Activated T-helper 17 cell treated with anti-CD3 and anti-CD28 coated beads, Interleukin-2, amount 50 U/mL, for 72 hours (primary cell): ENCODE data around the gene MAGEB3. TPM values are rescaled to one million over a fixed set of nuclear protein-coding genes. Genes with fewer than 3 reads are reported as not detected.
"Not testable (repeated sequence)": the region's sequence is repeated elsewhere in the genome, so short reads cannot be mapped to it uniquely, and the experiment has no call there.

Experiments
- ATAC-seq: fragments of 150-1000 bp; cut with Tn5 transposase; replicated peaks from 2 replicates; pipeline ENCODE4 v1.10.0; 2021; ENCODE audit warnings: mild to moderate bottlenecking, moderate library complexity
- H3K27ac Mint-ChIP-seq: one replicate; pipeline ENCODE4 v1.8.0; 2022; ENCODE audit warnings: mixed read lengths
- H3K27me3 Mint-ChIP-seq: one replicate; pipeline ENCODE4 v1.8.0; 2022; ENCODE audit warnings: mixed read lengths
- H3K36me3 Mint-ChIP-seq: one replicate; pipeline ENCODE4 v1.8.0; 2022; ENCODE audit warnings: low read depth, mild to moderate bottlenecking, mixed read lengths
- H3K4me1 Mint-ChIP-seq: one replicate; pipeline ENCODE4 v1.8.0; 2022; ENCODE audit warnings: mixed read lengths
- H3K4me3 Mint-ChIP-seq: one replicate; pipeline ENCODE4 v1.8.0; 2022; ENCODE audit warnings: mild to moderate bottlenecking, mixed read lengths
- H3K9me3 Mint-ChIP-seq: one replicate; pipeline ENCODE4 v1.8.0; 2022; ENCODE audit warnings: mixed read lengths
- total RNA-seq, 2 donors: library from RNA; stranded (reverse); gene quantifications; one replicate each; pipeline ENCODE4 v1.2.3, GENCODE V29; 2022

Gene MAGEB3, protein sequence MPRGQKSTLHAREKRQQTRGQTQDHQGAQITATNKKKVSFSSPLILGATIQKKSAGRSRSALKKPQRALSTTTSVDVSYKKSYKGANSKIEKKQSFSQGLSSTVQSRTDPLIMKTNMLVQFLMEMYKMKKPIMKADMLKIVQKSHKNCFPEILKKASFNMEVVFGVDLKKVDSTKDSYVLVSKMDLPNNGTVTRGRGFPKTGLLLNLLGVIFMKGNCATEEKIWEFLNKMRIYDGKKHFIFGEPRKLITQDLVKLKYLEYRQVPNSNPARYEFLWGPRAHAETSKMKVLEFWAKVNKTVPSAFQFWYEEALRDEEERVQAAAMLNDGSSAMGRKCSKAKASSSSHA
- not detected for total RNA-seq

DNA sequence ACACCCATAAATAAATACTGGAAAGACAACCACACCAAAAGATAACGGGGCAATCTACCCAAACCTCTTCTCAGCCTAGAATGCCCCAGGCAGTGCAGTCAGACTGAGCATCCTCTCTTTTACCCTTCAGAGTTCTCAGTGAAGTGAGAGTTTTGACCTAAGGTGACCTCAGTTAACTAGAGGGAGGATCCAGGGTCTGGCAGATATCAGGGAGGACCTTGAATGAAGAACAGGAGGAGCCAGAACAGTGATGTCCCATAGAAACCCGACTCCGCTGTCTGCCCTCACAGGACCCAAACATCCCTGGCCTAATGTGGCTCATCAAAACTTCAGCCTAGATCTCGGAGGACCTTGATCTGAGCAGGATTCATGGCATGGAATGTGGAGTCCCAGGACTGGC is at the start of gene MAGEB3:
MAGEB3 (plus strand) TSS at position 263 of the 400 bp plus-strand sequence. CDS start 5,268 bp downstream, outside the sequence.
- H3K27me3 Mint-ChIP-seq = no peaks in the 10 kb centered on the region
- no peak for ATAC-seq
- H3K4me1 Mint-ChIP-seq = no peaks in the 10 kb centered on the region
- no peak within 1 kb of the TSS for H3K27ac Mint-ChIP-seq
- H3K36me3 Mint-ChIP-seq = no peaks in the 10 kb centered on the region
- H3K9me3 Mint-ChIP-seq = no peaks in the 10 kb centered on the region
- H3K4me3 Mint-ChIP-seq = no peak within 1 kb of the TSS

DNA sequence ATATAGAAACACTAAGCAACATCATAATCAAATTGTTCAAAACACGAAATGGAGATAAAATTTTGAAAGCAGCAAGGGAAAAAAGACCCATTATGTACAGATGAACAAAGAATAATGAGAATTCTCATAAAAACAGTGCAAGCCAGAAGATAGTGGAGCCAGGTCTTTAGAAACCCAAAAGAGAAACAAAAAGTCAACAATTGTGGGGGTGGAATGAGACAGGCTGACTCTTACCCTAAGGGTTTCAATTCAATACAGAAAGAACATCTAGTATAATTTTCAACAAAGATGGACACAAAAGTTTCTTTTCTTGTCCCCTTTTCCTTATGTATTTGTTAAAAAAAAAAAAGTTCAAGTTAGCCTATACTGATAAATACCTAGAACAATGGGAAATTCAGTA is 49.1 kb upstream of the MAGEB3 start:
- no peak for ATAC-seq
- H3K4me3 Mint-ChIP-seq = no peak overlapping the region
- H3K9me3 Mint-ChIP-seq = no peaks in the 10 kb centered on the region

DNA sequence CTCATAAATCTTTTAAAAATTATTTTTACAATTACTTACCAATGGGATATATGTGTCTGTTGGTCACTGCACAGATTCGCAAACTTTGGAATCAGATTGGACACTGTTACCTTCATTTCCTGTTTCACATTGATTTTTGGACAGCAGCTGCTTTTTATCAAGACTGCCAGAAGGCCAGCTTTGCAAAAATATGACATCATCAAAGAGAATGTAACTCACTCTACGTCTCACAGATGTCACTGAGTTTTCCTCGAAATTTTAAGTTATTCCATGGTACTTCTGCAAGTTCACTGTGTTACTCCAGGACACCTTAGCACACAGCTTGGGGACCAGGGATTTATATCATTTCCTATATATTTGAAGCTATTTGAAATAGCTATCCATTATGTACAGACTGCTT is 46.9 kb upstream of the MAGEB3 start:
- Mint-ChIP-seq H3K36me3 (no peaks in the 10 kb centered on the region), H3K4me3 (no peak overlapping the region)
- ATAC-seq = no peak

More for the DNA sequence above, 49.1 kb upstream of the MAGEB3 start:
- Mint-ChIP-seq H3K27ac (no peak overlapping the region), H3K4me1 (no peaks in the 10 kb centered on the region), H3K27me3 (peaks cover 3% of the 10 kb centered on the region), H3K36me3 (no peaks in the 10 kb centered on the region)

DNA sequence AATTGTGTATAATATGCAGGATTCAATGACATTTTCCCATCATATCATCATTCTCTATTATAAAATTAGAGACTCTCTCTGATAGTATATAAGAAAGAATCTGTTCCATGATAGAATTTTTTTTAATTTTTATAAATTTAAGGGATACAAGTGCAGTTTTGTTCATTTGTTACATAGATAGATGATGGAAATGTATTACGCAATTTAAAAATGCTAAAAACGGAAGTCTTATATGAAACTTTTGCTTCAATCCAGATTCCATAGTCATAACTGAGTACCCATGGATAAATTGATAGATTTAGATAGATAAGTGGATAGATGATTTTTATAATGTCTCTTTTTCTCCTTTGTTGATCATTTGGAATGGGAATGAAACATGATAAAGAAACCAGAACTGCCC is 40.0 kb upstream of the MAGEB3 start:
- no peak for ATAC-seq
- H3K4me3 Mint-ChIP-seq = no peak overlapping the region
- no peaks in the 10 kb centered on the region for H3K4me1 Mint-ChIP-seq
- H3K27me3 Mint-ChIP-seq = no peaks in the 10 kb centered on the region
- H3K27ac Mint-ChIP-seq = no peak overlapping the region
- no peaks in the 10 kb centered on the region for H3K9me3 Mint-ChIP-seq
- no peaks in the 10 kb centered on the region for H3K36me3 Mint-ChIP-seq

More for the DNA sequence above, 46.9 kb upstream of the MAGEB3 start:
- Mint-ChIP-seq H3K9me3 (no peaks in the 10 kb centered on the region), H3K4me1 (no peaks in the 10 kb centered on the region), H3K27me3 (peaks cover 3% of the 10 kb centered on the region), H3K27ac (no peak overlapping the region)

DNA sequence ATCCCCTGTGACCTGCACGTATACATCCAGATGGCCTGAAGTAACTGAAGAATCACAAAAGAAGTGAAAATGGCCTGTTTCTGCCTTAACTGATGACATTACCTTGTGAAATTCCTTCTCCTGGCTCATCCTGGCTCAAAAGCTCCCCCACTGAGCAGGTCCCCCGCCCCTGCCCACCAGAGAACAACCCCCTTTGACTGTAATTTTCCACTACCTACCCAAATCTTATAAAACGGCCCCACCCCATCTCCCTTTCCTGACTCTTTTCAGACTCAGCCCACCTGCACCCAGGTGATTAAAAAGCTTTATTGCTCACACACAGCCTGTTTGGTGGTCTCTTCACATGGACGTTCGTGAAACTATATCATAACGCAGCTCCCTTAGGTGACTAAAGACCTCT is 36.5 kb upstream of the MAGEB3 start:
- H3K4me3 Mint-ChIP-seq, ATAC-seq, H3K27ac Mint-ChIP-seq, H3K27me3 Mint-ChIP-seq, H3K36me3 Mint-ChIP-seq, H3K9me3 Mint-ChIP-seq, H3K4me1 Mint-ChIP-seq: not testable (repeated sequence)

DNA sequence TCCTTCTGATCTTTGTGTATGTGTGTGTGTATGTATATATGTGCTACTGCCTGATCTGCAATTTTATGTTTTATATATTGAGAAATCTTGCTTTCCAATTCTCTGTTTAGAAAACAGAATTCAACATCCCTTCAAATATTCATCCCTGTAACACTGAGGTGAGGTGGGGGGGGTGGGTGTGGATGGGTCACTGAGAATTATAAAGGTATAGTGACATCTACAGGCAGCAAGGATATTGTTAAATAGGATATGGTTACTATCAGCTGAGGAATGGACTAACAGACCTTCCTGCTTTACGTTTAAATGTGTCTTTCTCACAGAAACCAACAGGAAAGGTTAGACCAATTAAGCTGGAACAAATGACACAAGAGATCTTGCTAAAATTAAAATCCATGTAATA is 34.1 kb upstream of the MAGEB3 start:
- no peak overlapping the region for H3K27ac Mint-ChIP-seq
- no peaks in the 10 kb centered on the region for H3K4me1 Mint-ChIP-seq
- no peaks in the 10 kb centered on the region for H3K36me3 Mint-ChIP-seq
- no peaks in the 10 kb centered on the region for H3K9me3 Mint-ChIP-seq
- H3K4me3 Mint-ChIP-seq = no peak overlapping the region
- no peak for ATAC-seq
- no peaks in the 10 kb centered on the region for H3K27me3 Mint-ChIP-seq

DNA sequence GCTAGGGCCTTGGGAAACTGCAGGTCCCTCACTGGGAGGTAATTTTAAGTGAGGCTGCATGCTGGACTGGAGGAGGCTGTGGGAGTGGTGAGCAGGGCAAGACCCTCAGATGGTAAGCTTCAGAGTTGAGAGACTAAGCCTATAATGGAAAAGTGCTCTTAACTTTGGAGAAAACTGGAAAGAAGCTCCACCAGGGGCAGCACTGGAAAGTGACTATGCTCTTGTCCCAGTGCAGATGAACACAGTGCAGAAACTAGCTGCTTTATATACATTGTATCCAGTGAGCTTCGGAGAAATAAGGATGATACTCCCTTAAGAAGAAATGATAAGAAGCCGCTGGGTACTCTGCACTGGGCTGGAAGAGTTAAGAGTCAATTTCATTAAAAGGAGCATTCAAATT is 18.3 kb upstream of the MAGEB3 start:
- Mint-ChIP-seq H3K27me3 (no peaks in the 10 kb centered on the region), H3K36me3 (no peaks in the 10 kb centered on the region), H3K27ac (no peak overlapping the region), H3K4me3 (no peak overlapping the region), H3K4me1 (no peaks in the 10 kb centered on the region), H3K9me3 (no peaks in the 10 kb centered on the region)
- no peak for ATAC-seq

DNA sequence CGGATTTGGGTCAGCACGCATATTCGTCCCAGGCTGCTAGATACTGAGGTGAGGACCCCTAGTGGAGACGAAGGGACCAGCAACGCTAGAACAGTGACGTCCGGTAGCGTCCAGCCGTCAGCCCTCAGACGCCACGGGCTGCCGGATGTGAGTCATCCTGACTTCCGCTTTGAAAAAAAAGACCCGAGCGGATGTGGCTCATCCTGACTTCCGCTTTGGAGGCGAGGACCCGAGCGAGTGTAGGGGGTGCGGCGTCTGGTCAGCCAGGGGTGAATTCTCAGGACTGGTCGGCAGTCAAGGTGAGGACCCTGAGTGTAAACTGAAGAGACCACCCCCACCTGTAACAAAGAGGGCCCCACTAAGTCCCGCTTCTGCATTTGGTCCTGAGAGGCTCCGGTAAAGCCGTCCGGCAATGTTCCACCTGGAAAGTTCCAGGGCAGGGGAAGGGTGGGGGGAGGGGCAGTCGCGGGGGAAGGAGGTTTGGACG is 15.1 kb upstream of the MAGEB3 start, which contains the start of gene MAGEB2:
MAGEB2 (plus strand) TSS at position 207 of the 487 bp plus-strand sequence. CDS start 3,018 bp downstream, outside the sequence.
- Mint-ChIP-seq H3K27me3 (no peaks in the 10 kb centered on the region), H3K4me1 (no peaks in the 10 kb centered on the region), H3K36me3 (no peaks in the 10 kb centered on the region), H3K27ac (no peak within 1 kb of the TSS), H3K4me3 (no peak within 1 kb of the TSS), H3K9me3 (no peaks in the 10 kb centered on the region)
- ATAC-seq = no peak

DNA sequence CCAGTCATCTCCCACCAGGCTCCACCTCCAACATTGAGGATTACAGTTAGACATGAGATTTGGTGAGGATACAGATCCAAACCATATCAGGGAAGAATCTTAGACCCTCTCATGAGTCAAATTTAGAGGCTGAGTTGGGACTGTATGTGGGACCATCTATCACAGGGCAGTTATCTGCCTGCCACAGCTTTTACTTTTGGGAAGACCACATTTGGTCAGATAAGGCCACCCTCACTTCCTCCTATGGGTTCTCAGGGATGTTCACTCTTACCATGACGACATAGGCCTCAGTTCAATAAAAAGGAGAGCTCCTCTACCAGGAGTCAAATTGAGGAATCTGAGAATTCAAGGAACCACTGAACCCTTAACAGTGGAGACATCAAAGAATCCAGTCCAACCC is 13.0 kb upstream of the MAGEB3 start:
- no peak for ATAC-seq
- H3K4me3 Mint-ChIP-seq = no peak overlapping the region
- no peak overlapping the region for H3K27ac Mint-ChIP-seq
- H3K9me3 Mint-ChIP-seq = no peaks in the 10 kb centered on the region
- no peaks in the 10 kb centered on the region for H3K27me3 Mint-ChIP-seq
- no peaks in the 10 kb centered on the region for H3K4me1 Mint-ChIP-seq
- H3K36me3 Mint-ChIP-seq = no peaks in the 10 kb centered on the region

DNA sequence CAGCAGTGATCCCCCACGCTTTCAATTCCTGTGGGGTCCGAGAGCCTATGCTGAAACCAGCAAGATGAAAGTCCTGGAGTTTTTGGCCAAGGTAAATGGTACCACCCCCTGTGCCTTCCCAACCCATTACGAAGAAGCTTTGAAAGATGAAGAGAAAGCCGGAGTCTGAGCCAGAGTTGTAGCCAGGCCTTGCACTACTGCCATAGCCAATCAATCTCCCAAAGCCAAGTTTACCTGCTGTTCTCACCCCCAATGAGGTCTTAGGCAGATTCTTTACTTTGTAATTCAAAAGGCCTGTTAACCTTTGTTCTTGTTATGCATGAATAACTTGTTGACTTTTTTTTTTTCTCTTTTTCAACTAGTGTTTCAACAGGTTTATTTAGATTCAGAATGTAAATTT is 11.1 kb upstream of the MAGEB3 start:
- no peak overlapping the region for H3K4me3 Mint-ChIP-seq
- H3K36me3 Mint-ChIP-seq = no peaks in the 10 kb centered on the region
- no peaks in the 10 kb centered on the region for H3K27me3 Mint-ChIP-seq
- no peak overlapping the region for H3K27ac Mint-ChIP-seq
- H3K4me1 Mint-ChIP-seq = no peaks in the 10 kb centered on the region
- H3K9me3 Mint-ChIP-seq = no peaks in the 10 kb centered on the region
- ATAC-seq = no peak

DNA sequence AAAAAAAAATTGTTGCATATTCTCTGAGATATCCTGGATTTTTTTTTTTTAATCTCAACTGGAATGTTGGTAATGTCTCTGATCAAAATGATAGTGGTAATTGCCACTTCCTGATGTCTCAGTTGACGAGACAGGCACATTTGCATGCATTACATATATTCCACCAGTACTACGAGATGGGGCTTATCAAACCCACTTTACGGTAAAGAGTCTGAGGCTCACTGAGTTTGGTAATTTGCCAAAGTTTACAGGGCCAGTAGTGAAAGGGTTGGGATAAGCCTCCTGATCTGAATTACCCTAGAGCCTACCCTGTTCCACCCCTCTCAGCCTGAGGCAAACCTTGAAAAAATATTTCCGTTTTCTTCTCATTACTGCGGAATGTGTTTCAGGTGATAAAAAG is 9.8 kb upstream of the MAGEB3 start:
- no peak overlapping the region for H3K4me3 Mint-ChIP-seq

DNA sequence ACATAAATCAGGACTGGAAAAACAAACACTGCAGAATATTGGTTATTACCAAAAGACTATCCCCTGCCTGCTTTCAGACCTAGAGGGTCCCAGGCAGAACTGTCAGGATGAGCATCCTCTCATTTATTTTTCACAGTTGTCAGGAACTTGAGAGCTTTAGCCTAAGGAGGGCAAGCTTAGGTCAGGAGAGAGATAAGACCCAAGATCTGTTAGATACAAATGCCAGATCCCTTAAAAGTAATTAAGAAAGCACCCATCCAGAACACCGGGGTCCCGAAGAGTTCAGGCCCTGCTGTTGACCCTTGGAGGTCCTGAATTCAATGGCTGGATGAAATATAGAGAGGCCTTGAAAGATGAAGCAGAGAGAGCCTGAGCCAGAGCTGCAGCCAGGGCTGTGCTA is 5.9 kb upstream of the MAGEB3 start:
- Mint-ChIP-seq H3K27ac (no peak overlapping the region), H3K4me3 (no peak overlapping the region), H3K4me1 (no peaks in the 10 kb centered on the region), H3K27me3 (no peaks in the 10 kb centered on the region), H3K36me3 (no peaks in the 10 kb centered on the region), H3K9me3 (no peaks in the 10 kb centered on the region)
- no peak for ATAC-seq

More for the DNA sequence above, 9.8 kb upstream of the MAGEB3 start:
- no peak for ATAC-seq
- Mint-ChIP-seq H3K27ac (no peak overlapping the region), H3K27me3 (no peaks in the 10 kb centered on the region), H3K36me3 (no peaks in the 10 kb centered on the region), H3K4me1 (no peaks in the 10 kb centered on the region), H3K9me3 (no peaks in the 10 kb centered on the region)

DNA sequence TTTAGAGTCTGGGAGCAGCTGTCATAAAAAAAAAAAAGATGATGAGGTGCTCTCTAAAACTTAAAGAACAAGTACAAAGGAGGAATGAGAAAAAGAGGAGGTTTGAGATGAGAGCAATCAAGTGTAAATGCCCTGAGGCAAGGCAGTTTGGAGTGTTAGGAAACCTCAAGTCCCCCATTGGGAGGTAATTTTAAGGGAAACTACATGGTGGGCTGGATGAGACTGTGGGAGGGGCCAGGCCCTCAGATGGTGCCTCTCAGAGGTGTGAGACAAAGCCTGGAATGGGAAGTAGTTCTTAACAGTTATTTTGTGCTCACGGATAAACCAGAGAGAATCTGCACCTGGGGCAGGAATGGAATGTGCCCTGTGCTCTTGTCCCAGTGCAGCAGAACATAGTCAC is 1.9 kb upstream of the MAGEB3 start:
- Mint-ChIP-seq H3K9me3 (no peaks in the 10 kb centered on the region), H3K4me3 (no peak overlapping the region), H3K36me3 (no peaks in the 10 kb centered on the region), H3K4me1 (no peaks in the 10 kb centered on the region), H3K27me3 (no peaks in the 10 kb centered on the region), H3K27ac (no peak overlapping the region)
- no peak for ATAC-seq

DNA sequence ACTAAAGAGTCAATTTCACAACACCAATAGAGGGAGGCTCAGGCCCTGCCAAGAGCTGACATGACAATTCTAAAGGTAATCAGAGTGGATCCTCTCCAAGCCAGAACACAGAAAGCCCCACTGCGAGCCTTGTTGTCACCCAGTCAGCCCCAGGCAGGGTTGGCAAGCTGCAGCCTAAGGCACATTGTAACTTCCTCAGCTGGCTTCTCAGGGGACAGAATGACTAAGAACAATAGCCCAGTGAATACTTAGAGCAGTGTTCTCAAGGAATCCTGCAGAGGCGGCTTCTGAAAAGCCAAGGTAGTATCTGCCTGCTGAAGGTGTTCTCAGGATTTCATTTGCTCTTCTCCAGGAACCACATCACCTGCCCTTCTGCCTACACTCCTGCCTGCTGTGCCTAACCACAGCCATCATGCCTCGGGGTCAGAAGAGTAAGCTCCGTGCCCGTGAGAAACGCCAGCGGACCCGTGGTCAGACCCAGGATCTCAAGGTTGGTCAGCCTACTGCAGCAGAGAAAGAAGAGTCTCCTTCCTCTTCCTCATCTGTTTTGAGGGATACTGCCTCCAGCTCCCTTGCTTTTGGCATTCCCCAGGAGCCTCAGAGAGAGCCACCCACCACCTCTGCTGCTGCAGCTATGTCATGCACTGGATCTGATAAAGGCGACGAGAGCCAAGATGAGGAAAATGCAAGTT is 11.4 kb downstream of the MAGEB3 start, which contains the start of gene MAGEB4:
MAGEB4 (plus strand) TSS at position 277 of the 692 bp plus-strand sequence; CDS start at position 413, 136 bp downstream.
- H3K4me1 Mint-ChIP-seq = no peaks in the 10 kb centered on the region

More for the DNA sequence above, 11.4 kb downstream of the MAGEB3 start, which contains the start of gene MAGEB4:
- Mint-ChIP-seq H3K27me3 (no peaks in the 10 kb centered on the region), H3K27ac (no peak within 1 kb of the TSS), H3K9me3 (no peaks in the 10 kb centered on the region), H3K4me3 (no peak within 1 kb of the TSS), H3K36me3 (no peaks in the 10 kb centered on the region)
- ATAC-seq = no peak
